IPS DF 6.9 (cell line): ENCODE results near the gene MUC2.

Experiments
- DNase-seq: peaks from one replicate; pipeline ENCODE4 v3.0.0-alpha.2; 2013; ENCODE audit warnings: low read depth, low spot score
- H3K27ac ChIP-seq: one replicate; pipeline ENCODE4 v1.5.1; 2013; ENCODE audit warnings: low read length, control low read depth
- H3K27me3 ChIP-seq: 2 replicates; pipeline ENCODE4 v1.6.1; 2013; ENCODE audit warnings: mild to moderate bottlenecking, low read length; ENCODE audit not compliant: control insufficient read depth, insufficient read depth
- H3K36me3 ChIP-seq: 2 replicates; pipeline ENCODE4 v1.6.1; 2013; ENCODE audit warnings: low read length; ENCODE audit not compliant: control insufficient read depth, insufficient read depth
- H3K4me1 ChIP-seq: 2 replicates; pipeline ENCODE4 v1.6.1; 2013; ENCODE audit warnings: low read length; ENCODE audit not compliant: control insufficient read depth, insufficient read depth
- H3K4me3 ChIP-seq: 2 replicates; pipeline ENCODE4 v1.5.1; 2013; ENCODE audit warnings: mild to moderate bottlenecking, low read length
- H3K9me3 ChIP-seq: 2 replicates; pipeline ENCODE4 v1.6.1; 2013; ENCODE audit warnings: low read length, inconsistent platforms; ENCODE audit not compliant: control insufficient read depth, insufficient read depth
- WGBS: extraction: QIAGEN DNeasy Blood & Tissue Kit; methylation state at CpG from one replicate; pipeline ENCODE4 v1.1.7; 2013; ENCODE audit warnings: mixed read lengths, missing lambda C conversion rate; ENCODE audit not compliant: insufficient read length, insufficient coverage; 5-methylcytosine and 5-hydroxymethylcytosine counted together

The MUC2 gene

GRCh38 chr11:1116666-1117390 is 42.2 kb downstream of the MUC2 start:
- WGBS = no CpG with 5 or more reads among the region's 23 CpGs
- Histone ChIP-seq H3K27me3 (no peaks in the 10 kb centered on the region), H3K4me3 (no peak overlapping the region), H3K27ac (no peak overlapping the region), H3K9me3 (no peaks in the 10 kb centered on the region; the same call in 1 of the 2 replicates), H3K36me3 (no peaks in the 10 kb centered on the region; the same call in 1 of the 2 replicates), H3K4me1 (no peaks in the 10 kb centered on the region)
- DNase-seq = no peak

DNA sequence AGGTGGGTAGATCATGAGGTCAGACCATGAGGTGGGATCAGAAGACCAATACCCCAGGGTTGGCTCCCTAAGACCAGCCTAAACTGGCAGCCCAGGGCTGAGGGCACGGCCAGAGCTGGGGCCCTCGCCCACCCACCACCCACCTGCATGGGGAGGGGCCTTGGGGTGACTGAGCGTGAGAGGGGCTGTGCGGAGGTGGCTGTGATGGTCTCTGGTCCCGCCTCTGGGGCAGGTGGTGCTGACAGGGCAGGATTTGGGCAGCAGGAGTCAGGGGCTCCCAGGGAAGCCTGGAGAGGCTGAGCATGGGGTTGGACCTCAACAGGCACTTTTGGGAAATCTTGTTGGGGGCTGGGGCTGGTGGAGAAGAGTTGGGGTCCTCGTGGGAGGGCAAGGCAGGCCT is 43.3 kb downstream of the MUC2 start:
- H3K36me3 ChIP-seq = no peaks in the 10 kb centered on the region; the same call in 1 of the 2 replicates
- no peak overlapping the region for H3K27ac ChIP-seq
- H3K27me3 ChIP-seq = no peaks in the 10 kb centered on the region
- DNase-seq = no peak
- WGBS = no CpG with 5 or more reads among the region's 6 CpGs
- H3K4me3 ChIP-seq = no peak overlapping the region
- H3K4me1 ChIP-seq = no peaks in the 10 kb centered on the region
- H3K9me3 ChIP-seq = no peaks in the 10 kb centered on the region; the same call in 1 of the 2 replicates

DNA sequence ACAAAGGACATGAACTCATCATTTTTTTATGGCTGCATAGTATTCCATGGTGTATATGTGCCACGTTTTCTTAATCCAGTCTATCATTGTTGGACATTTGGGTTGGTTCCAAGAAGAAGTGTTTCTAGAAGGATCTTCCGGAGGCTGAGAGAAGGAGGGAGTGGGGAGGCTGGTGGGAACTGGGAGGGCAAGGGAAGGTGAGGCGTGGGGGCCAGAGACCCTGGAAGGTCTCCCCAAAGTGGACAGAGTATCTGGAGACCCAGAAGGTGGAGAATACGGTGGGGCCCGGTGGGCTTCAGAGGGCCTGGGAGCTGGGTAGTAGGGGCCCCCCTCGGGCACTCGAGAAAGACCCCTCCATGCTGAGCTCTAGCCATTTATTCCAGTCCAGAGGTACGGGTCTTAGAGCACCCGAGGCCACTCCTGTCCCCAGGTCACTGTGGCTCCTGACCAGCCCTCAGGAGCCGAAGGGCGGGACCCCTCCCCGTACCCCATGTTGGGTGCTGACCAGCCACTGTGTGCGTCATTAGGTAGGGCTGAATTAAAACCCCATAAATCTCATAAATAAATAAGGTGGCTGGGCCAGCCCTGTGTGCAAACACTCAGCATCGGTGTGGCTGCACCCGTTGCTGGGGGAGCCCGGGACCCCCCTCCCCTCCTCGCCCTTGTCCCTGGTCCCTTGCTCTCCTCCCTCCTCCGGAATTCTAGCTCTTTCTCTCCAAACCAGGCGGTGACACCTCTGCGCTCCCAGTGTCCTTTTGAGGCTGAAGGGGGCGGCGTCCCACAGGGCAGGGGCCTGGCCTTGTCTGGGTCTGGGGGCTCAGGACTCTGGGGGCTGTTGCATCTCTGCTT is 44.3 kb downstream of the MUC2 start:
- no peaks in the 10 kb centered on the region for H3K27me3 ChIP-seq
- WGBS = no CpG with 5 or more reads among the region's 22 CpGs
- no peak for DNase-seq

DNA sequence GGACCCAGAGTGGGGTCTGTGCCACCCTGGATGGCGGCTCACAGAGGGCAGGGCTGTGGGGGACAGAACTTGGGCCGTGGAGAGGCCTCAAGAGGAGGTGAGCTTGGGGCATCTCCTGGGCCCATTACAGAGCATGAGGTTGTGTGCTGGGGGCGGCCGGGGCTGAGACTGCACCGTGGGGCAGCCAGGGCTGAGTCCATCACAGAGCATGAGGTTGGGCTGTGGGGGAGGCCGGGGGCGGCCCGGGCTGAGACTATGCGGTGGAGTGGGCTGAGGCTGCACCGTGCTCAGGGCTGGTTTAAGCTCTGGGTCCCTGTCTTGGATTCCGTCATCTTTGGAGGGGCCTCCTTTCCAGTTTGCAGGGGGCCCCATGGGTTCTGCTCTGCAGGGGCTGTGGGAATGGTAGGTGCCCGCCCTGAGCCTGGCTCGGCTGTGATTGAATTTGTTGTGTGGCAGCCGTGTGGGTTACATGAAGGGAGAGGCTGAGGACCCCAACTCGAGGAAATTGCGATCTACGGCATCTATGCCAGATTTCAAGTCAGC is 45.0 kb downstream of the MUC2 start:
- H3K4me3 ChIP-seq = no peak overlapping the region
- no peak overlapping the region for H3K27ac ChIP-seq
- H3K27me3 ChIP-seq = no peaks in the 10 kb centered on the region
- DNase-seq = no peak
- WGBS = no CpG with 5 or more reads among the region's 17 CpGs
- H3K9me3 ChIP-seq = peaks cover 2% of the 10 kb centered on the region; the same call in 1 of the 2 replicates
- H3K36me3 ChIP-seq = no peaks in the 10 kb centered on the region; the same call in 1 of the 2 replicates
- no peaks in the 10 kb centered on the region for H3K4me1 ChIP-seq

More for the DNA sequence above, 44.3 kb downstream of the MUC2 start:
- Histone ChIP-seq H3K9me3 (peaks cover 2% of the 10 kb centered on the region; the same call in 1 of the 2 replicates), H3K27ac (no peak overlapping the region), H3K4me1 (no peaks in the 10 kb centered on the region), H3K4me3 (no peak overlapping the region), H3K36me3 (no peaks in the 10 kb centered on the region; the same call in 1 of the 2 replicates)

DNA sequence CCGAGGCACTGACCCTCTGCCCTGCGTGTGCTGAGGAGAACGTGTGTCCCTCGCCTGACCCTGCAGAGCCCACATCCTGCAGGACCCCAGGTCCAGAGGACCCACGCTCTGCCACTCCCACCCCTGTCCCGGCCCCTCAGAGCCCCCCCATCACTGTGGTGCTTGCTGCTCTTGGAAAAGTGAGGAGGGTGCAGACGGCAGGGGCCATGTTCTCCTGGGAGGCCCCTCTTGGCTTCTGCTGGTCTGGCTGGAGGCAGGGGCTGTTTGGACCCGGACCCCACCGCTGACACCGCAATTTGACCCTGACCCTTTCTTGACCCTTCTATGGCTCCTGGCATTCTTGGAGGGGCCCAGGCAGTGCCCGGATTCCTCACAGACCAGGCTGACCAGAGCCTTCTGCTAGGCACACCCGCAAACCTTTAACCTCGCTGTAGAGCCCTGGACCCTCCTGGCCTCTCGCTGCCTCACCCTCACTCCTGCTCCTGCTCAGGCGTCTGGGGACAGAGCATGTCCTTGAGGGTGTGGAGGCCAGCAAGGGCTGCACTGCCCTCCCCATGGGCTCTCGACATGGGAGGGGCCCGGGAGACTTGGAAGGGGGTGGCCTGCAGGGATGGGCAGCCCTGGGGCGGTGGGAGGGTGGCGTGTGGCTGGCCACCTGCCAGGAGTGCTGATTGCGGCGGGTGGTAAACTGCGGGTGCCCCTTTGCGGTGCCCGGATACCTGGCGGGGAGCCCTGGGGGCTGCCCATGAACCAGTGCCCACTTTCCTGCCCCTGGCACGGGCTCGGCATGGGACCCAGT is 46.1 kb downstream of the MUC2 start:
- Histone ChIP-seq H3K27ac (no peak overlapping the region), H3K27me3 (no peaks in the 10 kb centered on the region), H3K9me3 (peaks cover 2% of the 10 kb centered on the region; the same call in 1 of the 2 replicates), H3K36me3 (no peaks in the 10 kb centered on the region; the same call in 1 of the 2 replicates), H3K4me1 (no peaks in the 10 kb centered on the region), H3K4me3 (no peak overlapping the region)
- DNase-seq = no peak
- WGBS = no CpG with 5 or more reads among the region's 27 CpGs

DNA sequence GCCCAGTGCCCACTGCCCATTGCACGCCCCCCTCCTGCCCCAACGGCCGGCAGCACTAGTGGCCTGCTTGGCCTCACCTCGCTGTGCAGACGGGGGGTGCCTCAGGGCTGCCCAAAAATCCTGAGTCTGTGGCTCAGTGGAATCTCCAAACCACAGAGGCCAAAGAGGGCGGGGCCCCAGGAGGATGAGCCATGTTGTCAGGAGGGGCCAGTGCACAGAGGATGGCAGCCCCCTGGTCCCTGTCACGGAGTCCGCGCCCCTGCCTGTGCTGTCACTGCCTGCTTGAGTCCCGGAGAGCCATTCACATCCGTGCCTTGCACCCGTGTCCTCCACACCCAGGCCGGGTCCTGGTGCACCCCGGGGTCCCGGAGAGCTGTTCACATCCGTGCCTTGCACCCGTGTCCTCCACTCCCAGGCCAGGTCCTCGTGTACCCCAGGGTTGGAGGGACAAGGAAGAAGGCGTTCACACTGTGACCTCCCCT is 46.7 kb downstream of the MUC2 start:
- H3K4me3 ChIP-seq = no peak overlapping the region
- no peaks in the 10 kb centered on the region; the same call in 1 of the 2 replicates for H3K36me3 ChIP-seq
- peaks cover 2% of the 10 kb centered on the region; the same call in 1 of the 2 replicates for H3K9me3 ChIP-seq
- H3K27me3 ChIP-seq = no peaks in the 10 kb centered on the region
- no peak for DNase-seq
- no peak overlapping the region for H3K27ac ChIP-seq
- H3K4me1 ChIP-seq = no peaks in the 10 kb centered on the region
- whole genome bisulfite sequencing = no CpG with 5 or more reads among the region's 19 CpGs

- H3K4me3 ChIP-seq = no peak overlapping the region
- H3K4me1 ChIP-seq = no peaks in the 10 kb centered on the region
- DNase-seq = no peak
- no peaks in the 10 kb centered on the region; the same call in 1 of the 2 replicates for H3K36me3 ChIP-seq
- H3K27me3 ChIP-seq = no peaks in the 10 kb centered on the region
- no peak overlapping the region for H3K27ac ChIP-seq
- peaks cover 2% of the 10 kb centered on the region; the same call in 1 of the 2 replicates for H3K9me3 ChIP-seq
- WGBS = no CpG with 5 or more reads among the region's 28 CpGs
These were observed 47.4 kb downstream of the MUC2 start for GRCh38 chr11:1121813-1122663.

DNA sequence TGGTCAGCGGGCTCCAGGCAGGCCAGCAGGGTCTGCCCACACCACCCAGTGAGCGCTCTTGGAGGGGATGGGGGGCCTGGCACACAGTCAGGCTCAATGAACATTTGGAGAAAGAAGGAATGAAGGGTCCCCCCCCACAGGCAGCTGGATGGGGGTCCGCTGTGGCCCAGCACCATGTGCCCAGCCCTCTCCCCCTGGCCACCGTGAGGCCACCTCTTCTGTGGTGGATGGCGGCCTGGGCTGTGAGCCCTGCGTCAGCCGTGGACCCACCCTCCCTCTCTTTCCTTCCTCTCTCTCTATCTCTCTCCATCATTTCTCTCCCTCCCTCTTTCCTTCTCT is 48.0 kb downstream of the MUC2 start:
- no peak for DNase-seq
- no peaks in the 10 kb centered on the region; the same call in 1 of the 2 replicates for H3K36me3 ChIP-seq
- H3K4me3 ChIP-seq = no peak overlapping the region
- WGBS = no CpG with 5 or more reads among the region's 7 CpGs
- H3K9me3 ChIP-seq = peaks cover 2% of the 10 kb centered on the region; the same call in 1 of the 2 replicates
- no peaks in the 10 kb centered on the region for H3K27me3 ChIP-seq
- H3K4me1 ChIP-seq = no peaks in the 10 kb centered on the region
- no peak overlapping the region for H3K27ac ChIP-seq

GRCh38 chr11:1123970-1124369 is 49.3 kb downstream of the MUC2 start:
- Histone ChIP-seq H3K36me3 (no peaks in the 10 kb centered on the region; the same call in 1 of the 2 replicates), H3K27me3 (no peaks in the 10 kb centered on the region), H3K4me3 (no peak overlapping the region), H3K9me3 (peaks cover 2% of the 10 kb centered on the region; the same call in 1 of the 2 replicates), H3K4me1 (no peaks in the 10 kb centered on the region), H3K27ac (no peak overlapping the region)
- WGBS = no CpG with 5 or more reads among the region's 1 CpG
- no peak for DNase-seq
